ENCODE measurements around the gene ERBB2. TPM values are rescaled to one million over a fixed set of nuclear protein-coding genes. Genes with fewer than 3 reads are reported as not detected.

The ERBB2 gene
- total and polyA plus RNA-seq, 2 experiments from 2014 or later: 46.2 to 196 TPM

DNA sequence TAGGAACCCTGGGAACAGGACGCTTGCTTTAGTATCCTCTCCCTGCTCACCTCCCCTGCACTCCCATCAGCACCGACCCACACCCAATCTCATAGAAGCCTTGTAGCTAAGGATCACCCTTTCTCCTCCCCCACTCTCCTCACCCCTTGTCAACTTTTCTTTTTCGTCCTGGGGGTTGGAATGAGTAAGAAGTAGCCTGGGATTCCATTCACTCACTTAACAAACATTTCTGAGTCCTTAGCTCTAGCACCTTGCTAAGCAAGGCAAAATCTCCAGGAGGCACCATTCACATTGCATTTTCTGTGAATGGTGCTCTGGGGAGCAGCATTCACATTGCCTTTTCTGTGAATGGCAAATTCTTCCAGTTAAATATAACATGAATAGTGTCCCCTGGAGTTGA, 10.9 kb upstream of the ERBB2 start (continued):
- TF ChIP-seq, protein P1, sequence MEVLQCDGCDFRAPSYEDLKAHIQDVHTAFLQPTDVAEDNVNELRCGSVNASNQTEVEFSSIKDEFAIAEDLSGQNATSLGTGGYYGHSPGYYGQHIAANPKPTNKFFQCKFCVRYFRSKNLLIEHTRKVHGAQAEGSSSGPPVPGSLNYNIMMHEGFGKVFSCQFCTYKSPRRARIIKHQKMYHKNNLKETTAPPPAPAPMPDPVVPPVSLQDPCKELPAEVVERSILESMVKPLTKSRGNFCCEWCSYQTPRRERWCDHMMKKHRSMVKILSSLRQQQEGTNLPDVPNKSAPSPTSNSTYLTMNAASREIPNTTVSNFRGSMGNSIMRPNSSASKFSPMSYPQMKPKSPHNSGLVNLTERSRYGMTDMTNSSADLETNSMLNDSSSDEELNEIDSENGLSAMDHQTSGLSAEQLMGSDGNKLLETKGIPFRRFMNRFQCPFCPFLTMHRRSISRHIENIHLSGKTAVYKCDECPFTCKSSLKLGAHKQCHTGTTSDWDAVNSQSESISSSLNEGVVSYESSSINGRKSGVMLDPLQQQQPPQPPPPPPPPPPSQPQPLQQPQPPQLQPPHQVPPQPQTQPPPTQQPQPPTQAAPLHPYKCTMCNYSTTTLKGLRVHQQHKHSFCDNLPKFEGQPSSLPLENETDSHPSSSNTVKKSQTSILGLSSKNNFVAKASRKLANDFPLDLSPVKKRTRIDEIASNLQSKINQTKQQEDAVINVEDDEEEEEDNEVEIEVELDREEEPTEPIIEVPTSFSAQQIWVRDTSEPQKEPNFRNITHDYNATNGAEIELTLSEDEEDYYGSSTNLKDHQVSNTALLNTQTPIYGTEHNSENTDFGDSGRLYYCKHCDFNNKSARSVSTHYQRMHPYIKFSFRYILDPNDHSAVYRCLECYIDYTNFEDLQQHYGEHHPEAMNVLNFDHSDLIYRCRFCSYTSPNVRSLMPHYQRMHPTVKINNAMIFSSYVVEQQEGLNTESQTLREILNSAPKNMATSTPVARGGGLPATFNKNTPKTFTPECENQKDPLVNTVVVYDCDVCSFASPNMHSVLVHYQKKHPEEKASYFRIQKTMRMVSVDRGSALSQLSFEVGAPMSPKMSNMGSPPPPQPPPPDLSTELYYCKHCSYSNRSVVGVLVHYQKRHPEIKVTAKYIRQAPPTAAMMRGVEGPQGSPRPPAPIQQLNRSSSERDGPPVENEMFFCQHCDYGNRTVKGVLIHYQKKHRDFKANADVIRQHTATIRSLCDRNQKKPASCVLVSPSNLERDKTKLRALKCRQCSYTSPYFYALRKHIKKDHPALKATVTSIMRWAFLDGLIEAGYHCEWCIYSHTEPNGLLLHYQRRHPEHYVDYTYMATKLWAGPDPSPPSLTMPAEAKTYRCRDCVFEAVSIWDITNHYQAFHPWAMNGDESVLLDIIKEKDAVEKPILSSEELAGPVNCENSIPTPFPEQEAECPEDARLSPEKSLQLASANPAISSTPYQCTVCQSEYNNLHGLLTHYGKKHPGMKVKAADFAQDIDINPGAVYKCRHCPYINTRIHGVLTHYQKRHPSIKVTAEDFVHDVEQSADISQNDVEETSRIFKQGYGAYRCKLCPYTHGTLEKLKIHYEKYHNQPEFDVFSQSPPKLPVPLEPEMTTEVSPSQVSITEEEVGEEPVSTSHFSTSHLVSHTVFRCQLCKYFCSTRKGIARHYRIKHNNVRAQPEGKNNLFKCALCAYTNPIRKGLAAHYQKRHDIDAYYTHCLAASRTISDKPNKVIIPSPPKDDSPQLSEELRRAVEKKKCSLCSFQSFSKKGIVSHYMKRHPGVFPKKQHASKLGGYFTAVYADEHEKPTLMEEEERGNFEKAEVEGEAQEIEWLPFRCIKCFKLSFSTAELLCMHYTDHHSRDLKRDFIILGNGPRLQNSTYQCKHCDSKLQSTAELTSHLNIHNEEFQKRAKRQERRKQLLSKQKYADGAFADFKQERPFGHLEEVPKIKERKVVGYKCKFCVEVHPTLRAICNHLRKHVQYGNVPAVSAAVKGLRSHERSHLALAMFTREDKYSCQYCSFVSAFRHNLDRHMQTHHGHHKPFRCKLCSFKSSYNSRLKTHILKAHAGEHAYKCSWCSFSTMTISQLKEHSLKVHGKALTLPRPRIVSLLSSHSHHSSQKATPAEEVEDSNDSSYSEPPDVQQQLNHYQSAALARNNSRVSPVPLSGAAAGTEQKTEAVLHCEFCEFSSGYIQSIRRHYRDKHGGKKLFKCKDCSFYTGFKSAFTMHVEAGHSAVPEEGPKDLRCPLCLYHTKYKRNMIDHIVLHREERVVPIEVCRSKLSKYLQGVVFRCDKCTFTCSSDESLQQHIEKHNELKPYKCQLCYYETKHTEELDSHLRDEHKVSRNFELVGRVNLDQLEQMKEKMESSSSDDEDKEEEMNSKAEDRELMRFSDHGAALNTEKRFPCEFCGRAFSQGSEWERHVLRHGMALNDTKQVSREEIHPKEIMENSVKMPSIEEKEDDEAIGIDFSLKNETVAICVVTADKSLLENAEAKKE (CRISPR knock-in tag; IDR thresholded peaks at IDR 0.05): peak; percentile 71
- TF ChIP-seq STAT1 (IDR thresholded peaks at IDR 0.05; ENCODE audit: unreplicated experiment): no peak

DNA sequence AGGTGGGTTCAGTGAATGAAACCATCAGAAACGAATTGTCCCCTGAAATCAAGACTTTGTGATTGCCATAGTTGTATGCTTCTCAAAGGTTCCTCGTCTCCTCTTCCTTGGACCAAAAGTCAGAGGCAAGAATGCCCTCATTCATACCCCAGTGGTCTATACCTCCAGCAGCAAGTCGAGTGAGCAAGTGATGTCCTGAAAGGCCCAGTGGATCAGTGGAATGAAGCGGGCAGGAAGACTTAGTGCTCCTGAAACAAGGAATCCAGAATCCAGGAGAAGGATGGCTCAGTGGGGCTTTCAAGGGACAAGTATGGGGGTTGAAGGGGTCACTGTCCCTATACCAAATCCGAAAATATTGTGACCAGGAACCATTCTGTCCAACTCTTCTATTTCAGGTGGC, 5.3 kb upstream of the ERBB2 start:
- Histone ChIP-seq H3K4me3 (no peak overlapping the region), H2AFZ (no peak overlapping the region), H3K9me2 (ENCODE audit: insufficient read depth) (no peaks in the 10 kb centered on the region), H3K27ac (ENCODE audit: low read depth) (0 out of 2 replicates have a peak overlapping the region, but pooled peaks have one; percentile 93), H3K79me2 (replicated peaks; ENCODE audit: insufficient read depth) (peaks cover 21% of the 10 kb centered on the region), H3K36me3 (ENCODE audit: insufficient read depth) (no peaks in the 10 kb centered on the region), H3K4me1 (ENCODE audit: insufficient read depth) (peaks cover 58% of the 10 kb centered on the region), H3F3A (replicated peaks; ENCODE audit: low read depth) (peaks cover 23% of the 10 kb centered on the region), H3K27me3 (ENCODE audit: insufficient read depth) (no peaks in the 10 kb centered on the region), H4K20me1 (replicated peaks; ENCODE audit: insufficient read depth) (no peaks in the 10 kb centered on the region), H3K4me2 (peak overlapping the region; percentile 71; the same call in 1 of the 2 replicates)
- Mint-ChIP-seq H3K4me3 (peak overlapping the region; percentile 26; the same call in 1 of the 3 replicates), H3K4me1 (peaks cover 58% of the 10 kb centered on the region), H3K36me3 (ENCODE audit: low read depth) (peaks cover 10% of the 10 kb centered on the region; the same call in 2 of the 3 replicates), H3K27me3 (ENCODE audit: insufficient read depth, low read depth, poor library complexity) (peaks cover 21% of the 10 kb centered on the region), H3K9me3 (no peaks in the 10 kb centered on the region; the same call in 2 of the 3 replicates), H3K27ac (peak overlapping the region; percentile 85)
- ATAC-seq (no peak), DNase-seq (ENCODE audit: low spot score) (no peak)
- TF ChIP-seq EZH2 (IDR thresholded peaks at IDR 0.05; ENCODE audit: low read depth, unreplicated experiment) (no peak), STAT1 (IDR thresholded peaks at IDR 0.05; ENCODE audit: unreplicated experiment) (no peak), ZNF114 (CRISPR knock-in tag; IDR thresholded peaks at IDR 0.05) (no peak), NANOG (IDR thresholded peaks at IDR 0.05; ENCODE audit: borderline replicate concordance) (no peak), POLR2AphosphoS5 (IDR thresholded peaks at IDR 0.05; ENCODE audit: low read depth) (no peak), JUNB (IDR thresholded peaks at IDR 0.05; ENCODE audit: unreplicated experiment) (no peak), EZH2phosphoT487 (IDR thresholded peaks at IDR 0.05; ENCODE audit: unreplicated experiment) (no peak)
- TF ChIP-seq, protein P2, sequence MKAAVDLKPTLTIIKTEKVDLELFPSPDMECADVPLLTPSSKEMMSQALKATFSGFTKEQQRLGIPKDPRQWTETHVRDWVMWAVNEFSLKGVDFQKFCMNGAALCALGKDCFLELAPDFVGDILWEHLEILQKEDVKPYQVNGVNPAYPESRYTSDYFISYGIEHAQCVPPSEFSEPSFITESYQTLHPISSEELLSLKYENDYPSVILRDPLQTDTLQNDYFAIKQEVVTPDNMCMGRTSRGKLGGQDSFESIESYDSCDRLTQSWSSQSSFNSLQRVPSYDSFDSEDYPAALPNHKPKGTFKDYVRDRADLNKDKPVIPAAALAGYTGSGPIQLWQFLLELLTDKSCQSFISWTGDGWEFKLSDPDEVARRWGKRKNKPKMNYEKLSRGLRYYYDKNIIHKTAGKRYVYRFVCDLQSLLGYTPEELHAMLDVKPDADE (IDR thresholded peaks at IDR 0.05): no peak

Data from GM23338 (cell line).